Measurements from ENCODE around the gene SMAD3. TPM values are rescaled to one million over a fixed set of nuclear protein-coding genes. Genes with fewer than 3 reads are reported as not detected.

Gene SMAD3
- total and polyA plus RNA-seq, 3 experiments from 2014 or later: 30.2 to 34.2 (median 31.7) TPM

GRCh38 chr15:67196672-67197363 lies 131.4 kb downstream of the SMAD3 start:
- Histone ChIP-seq H3K36me3 (ENCODE audit: insufficient read depth, low read length) (peaks cover 11% of the 10 kb centered on the region), H3K9me3 (ENCODE audit: low read length) (no peaks in the 10 kb centered on the region), H3K27ac (ENCODE audit: low read depth, low read length) (no peak overlapping the region), H3K4me1 (ENCODE audit: insufficient read depth, low read length) (peaks cover 5% of the 10 kb centered on the region), H3K4me3 (ENCODE audit: low read length) (no peak overlapping the region), H3K27me3 (ENCODE audit: insufficient read depth, low read length, poor library complexity, severe bottlenecking) (no peaks in the 10 kb centered on the region)
- Mint-ChIP-seq H3K27me3 (peaks cover 0 to 4% of the 10 kb centered on the region in 2 donors), H3K9me3 (no peaks in the 10 kb centered on the region), H3K4me3 (peak overlapping the region in 2 of 7 donors; percentile 5 to 23), H3K36me3 (peaks cover 0 to 51% (median 10%) of the 10 kb centered on the region in 3 donors), H3K27ac (peak overlapping the region; percentile 22 to 89 (median 72)), H3K4me1 (peaks cover 12 to 15% (median 13%) of the 10 kb centered on the region in 3 donors)
- no peak for DNase-seq
- POLR2A ChIA-PET: no interaction called here
- CTCF ChIA-PET: no interaction called here

GRCh38 chr15:67197364-67197695 lies 131.9 kb downstream of the SMAD3 start:
- Histone ChIP-seq H3K9me3 (ENCODE audit: low read length) (no peaks in the 10 kb centered on the region), H3K36me3 (ENCODE audit: insufficient read depth, low read length) (peaks cover 5% of the 10 kb centered on the region), H3K4me1 (ENCODE audit: insufficient read depth, low read length) (peaks cover 5% of the 10 kb centered on the region), H3K27ac (ENCODE audit: low read depth, low read length) (no peak overlapping the region), H3K4me3 (ENCODE audit: low read length) (no peak overlapping the region), H3K27me3 (ENCODE audit: insufficient read depth, low read length, poor library complexity, severe bottlenecking) (no peaks in the 10 kb centered on the region)
- CTCF ChIA-PET: no interaction called here
- peak overlapping the region in 1 of 7 donors; percentile 23 for H3K4me3 Mint-ChIP-seq
- H3K36me3 Mint-ChIP-seq: peaks cover 0 to 51% (median 13%) of the 10 kb centered on the region in 3 donors
- no peak for DNase-seq
- H3K27me3 Mint-ChIP-seq: peaks cover 0 to 4% of the 10 kb centered on the region in 2 donors
- H3K27ac Mint-ChIP-seq: peak overlapping the region; percentile 22 to 89 (median 71)
- no peaks in the 10 kb centered on the region for H3K9me3 Mint-ChIP-seq
- peaks cover 12 to 14% (median 13%) of the 10 kb centered on the region in 3 donors for H3K4me1 Mint-ChIP-seq
- POLR2A ChIA-PET: no interaction called here

GRCh38 chr15:67198157-67198754 lies 132.9 kb downstream of the SMAD3 start:
- POLR2A ChIA-PET: interaction anchor here (0.6 kb wide), 1 partner anchor 115 kb away, joined by 3 read pairs; no protein-coding TSS in a partner anchor
- Mint-ChIP-seq H3K36me3 (peaks cover 0 to 51% (median 18%) of the 10 kb centered on the region in 3 donors), H3K4me1 (peaks cover 12 to 13% (median 12%) of the 10 kb centered on the region in 3 donors), H3K27me3 (peaks cover 0 to 4% of the 10 kb centered on the region in 2 donors), H3K9me3 (no peaks in the 10 kb centered on the region), H3K4me3 (no peak overlapping the region), H3K27ac (peak overlapping the region; percentile 18 to 80 (median 54))
- H3K4me3 ChIP-seq (ENCODE audit: low read length): no peak overlapping the region
- peaks cover 5% of the 10 kb centered on the region for H3K36me3 ChIP-seq (ENCODE audit: insufficient read depth, low read length)
- peaks cover 5% of the 10 kb centered on the region for H3K4me1 ChIP-seq (ENCODE audit: insufficient read depth, low read length)
- no peak for DNase-seq
- H3K27me3 ChIP-seq (ENCODE audit: insufficient read depth, low read length, poor library complexity, severe bottlenecking): no peaks in the 10 kb centered on the region
- no peaks in the 10 kb centered on the region for H3K9me3 ChIP-seq (ENCODE audit: low read length)
- H3K27ac ChIP-seq (ENCODE audit: low read depth, low read length): no peak overlapping the region
- CTCF ChIA-PET: no interaction called here

- H3K9me3 ChIP-seq (ENCODE audit: low read length): no peaks in the 10 kb centered on the region
- H3K27me3 ChIP-seq (ENCODE audit: insufficient read depth, low read length, poor library complexity, severe bottlenecking): no peaks in the 10 kb centered on the region
- ChIA-PET CTCF (no interaction called here), POLR2A (no interaction called here)
- Mint-ChIP-seq H3K27ac (peak overlapping the region in 3 of 8 donors; percentile 35 to 56 (median 39)), H3K9me3 (no peaks in the 10 kb centered on the region), H3K36me3 (peaks cover 3 to 53% (median 17%) of the 10 kb centered on the region in 3 donors), H3K4me3 (no peak overlapping the region), H3K4me1 (peaks cover 12 to 13% (median 12%) of the 10 kb centered on the region in 3 donors), H3K27me3 (peaks cover 0 to 4% of the 10 kb centered on the region in 2 donors)
- DNase-seq: no peak
- H3K4me1 ChIP-seq (ENCODE audit: insufficient read depth, low read length): peaks cover 5% of the 10 kb centered on the region
- no peak overlapping the region for H3K27ac ChIP-seq (ENCODE audit: low read depth, low read length)
- H3K4me3 ChIP-seq (ENCODE audit: low read length): no peak overlapping the region
- peaks cover 14% of the 10 kb centered on the region for H3K36me3 ChIP-seq (ENCODE audit: insufficient read depth, low read length)
Measured at GRCh38 chr15:67199391-67199790, 134.0 kb downstream of the SMAD3 start.

- Histone ChIP-seq H3K4me1 (ENCODE audit: insufficient read depth, low read length) (peaks cover 5% of the 10 kb centered on the region), H3K4me3 (ENCODE audit: low read length) (no peak overlapping the region), H3K27me3 (ENCODE audit: insufficient read depth, low read length, poor library complexity, severe bottlenecking) (no peaks in the 10 kb centered on the region), H3K9me3 (ENCODE audit: low read length) (no peaks in the 10 kb centered on the region), H3K27ac (ENCODE audit: low read depth, low read length) (no peak overlapping the region), H3K36me3 (ENCODE audit: insufficient read depth, low read length) (peaks cover 14% of the 10 kb centered on the region)
- no peak overlapping the region for H3K4me3 Mint-ChIP-seq
- H3K27ac Mint-ChIP-seq: peak overlapping the region in 2 of 8 donors; percentile 18 to 56
- no peak for DNase-seq
- H3K27me3 Mint-ChIP-seq: peaks cover 0 to 4% of the 10 kb centered on the region in 2 donors
- H3K4me1 Mint-ChIP-seq: peaks cover 12 to 13% (median 12%) of the 10 kb centered on the region in 3 donors
- ChIA-PET CTCF (no interaction called here), POLR2A (interaction anchor here (0.6 kb wide), 1 partner anchor 39 kb away, joined by 4 read pairs; no protein-coding TSS in a partner anchor)
- no peaks in the 10 kb centered on the region for H3K9me3 Mint-ChIP-seq
- peaks cover 3 to 54% (median 21%) of the 10 kb centered on the region in 3 donors for H3K36me3 Mint-ChIP-seq
Measured at GRCh38 chr15:67199881-67200763, 134.7 kb downstream of the SMAD3 start.

GRCh38 chr15:67201136-67201535 lies 135.7 kb downstream of the SMAD3 start:
- Mint-ChIP-seq H3K9me3 (no peaks in the 10 kb centered on the region), H3K36me3 (peaks cover 3 to 57% (median 25%) of the 10 kb centered on the region in 3 donors), H3K4me1 (peaks cover 12 to 13% (median 12%) of the 10 kb centered on the region in 3 donors), H3K27ac (peak overlapping the region in 5 of 8 donors; percentile 37 to 77 (median 61)), H3K4me3 (no peak overlapping the region), H3K27me3 (peaks cover 0 to 4% of the 10 kb centered on the region in 2 donors)
- Histone ChIP-seq H3K27me3 (ENCODE audit: insufficient read depth, low read length, poor library complexity, severe bottlenecking) (no peaks in the 10 kb centered on the region), H3K4me3 (ENCODE audit: low read length) (no peak overlapping the region), H3K4me1 (ENCODE audit: insufficient read depth, low read length) (peaks cover 5% of the 10 kb centered on the region), H3K36me3 (ENCODE audit: insufficient read depth, low read length) (peaks cover 14% of the 10 kb centered on the region), H3K27ac (ENCODE audit: low read depth, low read length) (no peak overlapping the region), H3K9me3 (ENCODE audit: low read length) (no peaks in the 10 kb centered on the region)
- no peak for DNase-seq
- ChIA-PET POLR2A (interaction anchor here (0.6 kb wide), 1 partner anchor 38 kb away, joined by 4 read pairs; no protein-coding TSS in a partner anchor), CTCF (no interaction called here)

GRCh38 chr15:67202091-67202490 lies 136.7 kb downstream of the SMAD3 start:
- H3K4me1 ChIP-seq (ENCODE audit: insufficient read depth, low read length): peaks cover 5% of the 10 kb centered on the region
- no peaks in the 10 kb centered on the region for H3K9me3 ChIP-seq (ENCODE audit: low read length)
- peaks cover 3 to 64% (median 25%) of the 10 kb centered on the region in 3 donors for H3K36me3 Mint-ChIP-seq
- H3K4me3 ChIP-seq (ENCODE audit: low read length): no peak overlapping the region
- no peak overlapping the region for H3K27ac Mint-ChIP-seq
- no peak overlapping the region for H3K4me3 Mint-ChIP-seq
- POLR2A ChIA-PET: no interaction called here
- no peak overlapping the region for H3K27ac ChIP-seq (ENCODE audit: low read depth, low read length)
- peaks cover 14% of the 10 kb centered on the region for H3K36me3 ChIP-seq (ENCODE audit: insufficient read depth, low read length)
- H3K9me3 Mint-ChIP-seq: no peaks in the 10 kb centered on the region
- H3K27me3 ChIP-seq (ENCODE audit: insufficient read depth, low read length, poor library complexity, severe bottlenecking): no peaks in the 10 kb centered on the region
- peaks cover 0 to 4% of the 10 kb centered on the region in 2 donors for H3K27me3 Mint-ChIP-seq
- CTCF ChIA-PET: interaction anchor here (1.1 kb wide), 1 partner anchor 9 kb away, joined by 4 read pairs; no protein-coding TSS in a partner anchor
- H3K4me1 Mint-ChIP-seq: peaks cover 10 to 12% (median 12%) of the 10 kb centered on the region in 3 donors
- DNase-seq: no peak
